GM13976 (cell line): ENCODE data around the gene MAOB.

Experiments
- DNase-seq: peaks from one replicate; pipeline ENCODE4 v3.0.0; 2012; ENCODE audit warnings: low spot score
- in situ Hi-C: fragments of 300-500 bp; cut with MboI; formaldehyde crosslinking; loops from one replicate; pipeline ENCODE4 v1.12.0; 2022; ENCODE audit warnings: low sequenced_read_pairs, mixed read lengths, inconsistent platforms; ENCODE audit not compliant: unreplicated experiment
- TF ChIP-seq, protein P1 (sequence below): IDR thresholded peaks from 2 replicates; pipeline ENCODE4 v1.5.1; 2012; ENCODE audit warnings: borderline replicate concordance, mild to moderate bottlenecking; ENCODE audit not compliant: insufficient read depth; ENCODE audit errors: extremely low read depth, missing control alignments, control extremely low read depth

The MAOB gene

DNA sequence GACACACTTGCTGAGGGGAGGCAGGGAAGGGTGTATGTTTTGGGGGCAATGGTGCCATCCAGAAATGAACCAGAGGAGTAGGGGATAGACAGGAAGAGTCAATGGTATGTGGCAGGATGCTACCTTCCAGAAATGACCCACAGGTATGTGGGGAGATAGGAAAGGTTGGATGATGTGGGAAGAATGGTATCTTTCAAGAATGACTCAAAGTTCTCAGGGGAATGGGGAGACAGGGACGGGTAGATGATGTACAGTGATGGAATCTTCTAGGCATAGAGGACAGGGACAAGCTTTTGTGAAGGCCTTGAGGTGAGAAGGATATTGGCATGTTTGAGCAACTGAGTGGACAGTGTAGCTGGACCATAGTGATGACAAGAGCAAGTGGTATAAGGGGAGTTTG, 161.3 kb downstream of the MAOB start:
- no peak for DNase-seq
- TF ChIP-seq, protein P1, sequence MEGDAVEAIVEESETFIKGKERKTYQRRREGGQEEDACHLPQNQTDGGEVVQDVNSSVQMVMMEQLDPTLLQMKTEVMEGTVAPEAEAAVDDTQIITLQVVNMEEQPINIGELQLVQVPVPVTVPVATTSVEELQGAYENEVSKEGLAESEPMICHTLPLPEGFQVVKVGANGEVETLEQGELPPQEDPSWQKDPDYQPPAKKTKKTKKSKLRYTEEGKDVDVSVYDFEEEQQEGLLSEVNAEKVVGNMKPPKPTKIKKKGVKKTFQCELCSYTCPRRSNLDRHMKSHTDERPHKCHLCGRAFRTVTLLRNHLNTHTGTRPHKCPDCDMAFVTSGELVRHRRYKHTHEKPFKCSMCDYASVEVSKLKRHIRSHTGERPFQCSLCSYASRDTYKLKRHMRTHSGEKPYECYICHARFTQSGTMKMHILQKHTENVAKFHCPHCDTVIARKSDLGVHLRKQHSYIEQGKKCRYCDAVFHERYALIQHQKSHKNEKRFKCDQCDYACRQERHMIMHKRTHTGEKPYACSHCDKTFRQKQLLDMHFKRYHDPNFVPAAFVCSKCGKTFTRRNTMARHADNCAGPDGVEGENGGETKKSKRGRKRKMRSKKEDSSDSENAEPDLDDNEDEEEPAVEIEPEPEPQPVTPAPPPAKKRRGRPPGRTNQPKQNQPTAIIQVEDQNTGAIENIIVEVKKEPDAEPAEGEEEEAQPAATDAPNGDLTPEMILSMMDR = no peak
- in situ Hi-C loops = no loop called here

- TF ChIP-seq, protein P1 = no peak
These were observed 162.2 kb downstream of the MAOB start for GRCh38 chrX:43720082-43720481.

DNA sequence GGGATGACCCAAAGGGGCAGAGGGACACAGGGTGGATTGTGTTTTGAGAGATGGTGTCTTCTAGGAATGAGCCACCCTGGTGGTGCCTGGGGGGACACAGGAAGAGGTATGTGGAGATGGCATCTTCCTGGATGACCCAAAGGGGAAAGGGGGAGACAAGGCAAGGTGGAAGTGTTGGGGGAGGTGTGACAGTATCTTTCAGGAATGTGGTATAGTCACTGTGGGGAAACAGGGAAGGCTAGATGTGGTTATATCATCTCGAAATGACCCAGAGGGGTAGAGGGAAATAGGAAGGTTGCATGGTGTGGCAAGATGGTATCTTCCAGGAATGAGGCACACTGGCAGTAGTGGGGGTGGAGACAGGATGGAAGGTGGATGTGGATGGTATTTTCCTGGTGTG, 163.3 kb downstream of the MAOB start:
- DNase-seq = no peak
- TF ChIP-seq, protein P1 = no peak
- in situ Hi-C loops = no loop called here

More at GRCh38 chrX:43720082-43720481, 162.2 kb downstream of the MAOB start:
- in situ Hi-C loops = no loop called here
- no peak for DNase-seq

- TF ChIP-seq, protein P1 = no peak
- DNase-seq = no peak
- in situ Hi-C loops = no loop called here
These were observed 163.7 kb downstream of the MAOB start for GRCh38 chrX:43718546-43718945.

DNA sequence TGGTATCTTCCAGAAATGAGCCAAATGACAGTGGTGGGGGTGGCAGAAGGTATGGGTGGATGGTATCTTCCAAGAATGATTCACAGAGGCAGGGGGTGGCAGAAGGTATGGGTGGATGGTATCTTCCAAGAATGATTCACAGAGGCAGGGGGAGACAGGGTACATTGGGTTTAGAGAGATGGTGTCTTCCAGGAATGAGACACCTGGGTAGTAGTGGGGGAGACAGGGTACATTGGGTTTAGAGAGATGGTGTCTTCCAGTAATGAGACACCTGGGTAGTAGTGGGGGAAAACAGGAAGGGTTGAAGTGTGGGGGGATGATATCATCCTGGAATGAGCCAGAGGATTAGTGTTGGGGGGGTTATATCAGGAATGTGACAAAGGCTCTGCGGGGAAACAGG, 164.2 kb downstream of the MAOB start:
- in situ Hi-C loops = no loop called here
- TF ChIP-seq, protein P1 = no peak
- no peak for DNase-seq

GRCh38 chrX:43717161-43717560, 165.1 kb downstream of the MAOB start:
- in situ Hi-C loops = no loop called here
- TF ChIP-seq, protein P1 = no peak
- no peak for DNase-seq

- TF ChIP-seq, protein P1 = no peak
- in situ Hi-C loops = no loop called here
- no peak for DNase-seq
These were observed 165.6 kb downstream of the MAOB start for GRCh38 chrX:43716696-43717095.
